Mucosa of descending colon (tissue), 3 donors: ENCODE results near the gene INPP4A. TPM values are rescaled to one million over a fixed set of nuclear protein-coding genes. Genes with fewer than 3 reads are reported as not detected.

ENCODE experiments used
- ATAC-seq: fragments of 200-7000 bp; cut with Tn5 transposase; one replicate; pipeline ENCODE4 v1.9.1; 2020; ENCODE audit warnings: mild to moderate bottlenecking, moderate library complexity
- DNase-seq, 3 donors: peaks; one replicate each; pipeline ENCODE4 v3.0.0-alpha.2; 2020
- H3K36me3 ChIP-seq: fragments of 200-600 bp; one replicate; pipeline ENCODE4 v1.8.0; 2021; ENCODE audit warnings: low read depth, mild to moderate bottlenecking
- H3K4me1 ChIP-seq: fragments of 200-600 bp; one replicate; pipeline ENCODE4 v1.8.0; 2021; ENCODE audit warnings: low read depth, mild to moderate bottlenecking
- H3K4me3 ChIP-seq: fragments of 200-600 bp; one replicate; pipeline ENCODE4 v1.8.0; 2021; ENCODE audit warnings: mild to moderate bottlenecking
- H3K9me3 ChIP-seq: fragments of 200-600 bp; one replicate; pipeline ENCODE4 v1.8.0; 2021; ENCODE audit warnings: mild to moderate bottlenecking
- CTCF ChIP-seq: fragments of 200-600 bp; IDR thresholded peaks from one replicate; pipeline ENCODE4 v1.8.0; 2022; ENCODE audit warnings: antibody characterized with exemption, mild to moderate bottlenecking
- intact Hi-C, 2 donors: fragments of 100-400 bp; cut with DNase I in 1 of 2; cut with micrococcal nuclease in 1 of 2; formaldehyde crosslinking; loops; one replicate each; pipeline versions ENCODE4 v1.11.0 to v1.11.1; 2022; cut with DNase I, micrococcal nuclease
- total RNA-seq, 3 donors: library from RNA; stranded (reverse); fragmentation: NEBNext Ultra II Directional in 2 of 3; extraction: Animal tissue kit (Norgen Biotek cat#: 25700) in 2 of 3; gene quantifications; one replicate each; pipeline versions ENCODE4 v1.2.1 to v1.2.4, GENCODE V29; 2021 to 2023
- donor health status: DM: no; HTN: no; CAD: no; lungs with moderate emphysema.
- donor health status: DM: no; HTN: no; CAD: no.
- donor health status: DM: no; HTN: yes; CAD: no.

Gene INPP4A
- total RNA-seq, 3 donors from 2014 or later, result 18.2 to 39.8 (median 19.1) TPM

- no peaks in the 10 kb centered on the region for H3K36me3 ChIP-seq
- ATAC-seq (peak; percentile 11), DNase-seq (no peak)
- no peaks in the 10 kb centered on the region for H3K9me3 ChIP-seq
- no peak for TF ChIP-seq CTCF
- intact Hi-C loops, result no loop called here
- H3K4me3 ChIP-seq, result no peak overlapping the region
- H3K4me1 ChIP-seq, result peaks cover 18% of the 10 kb centered on the region
Observed at GRCh38 chr2:98448441-98449145, 3.9 kb downstream of the INPP4A start.

- DNase-seq (no peak), ATAC-seq (no peak)
- intact Hi-C loops, result no loop called here
- no peaks in the 10 kb centered on the region for H3K9me3 ChIP-seq
- peaks cover 17% of the 10 kb centered on the region for H3K4me1 ChIP-seq
- no peak for TF ChIP-seq CTCF
- no peaks in the 10 kb centered on the region for H3K36me3 ChIP-seq
- no peak overlapping the region for H3K4me3 ChIP-seq
Observed at GRCh38 chr2:98452396-98453027, 7.9 kb downstream of the INPP4A start.

DNA sequence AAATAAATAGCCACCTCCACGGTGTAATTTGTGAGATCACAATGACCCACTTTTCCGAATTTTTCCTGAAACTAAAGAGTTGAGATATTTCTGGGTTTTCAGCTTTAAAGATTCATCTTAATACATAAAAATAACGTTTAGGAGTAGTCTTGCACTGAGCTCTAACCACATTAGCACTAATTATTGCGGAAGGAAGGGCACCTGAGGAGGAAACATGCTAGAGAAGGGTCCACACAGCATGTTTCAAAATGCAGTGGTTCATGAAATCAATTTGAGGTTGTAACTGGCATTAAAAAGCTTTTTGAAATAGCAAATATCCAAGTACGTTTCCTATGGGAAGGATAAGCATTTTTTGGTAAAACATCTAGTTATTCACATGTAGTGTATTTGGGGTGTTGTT is 8.4 kb downstream of the INPP4A start:
- no peak for DNase-seq
- Histone ChIP-seq H3K36me3 (no peaks in the 10 kb centered on the region), H3K4me1 (peaks cover 17% of the 10 kb centered on the region), H3K4me3 (no peak overlapping the region), H3K9me3 (no peaks in the 10 kb centered on the region)
- intact Hi-C loops, result no loop called here
- no peak for TF ChIP-seq CTCF
- ATAC-seq, result no peak

DNA sequence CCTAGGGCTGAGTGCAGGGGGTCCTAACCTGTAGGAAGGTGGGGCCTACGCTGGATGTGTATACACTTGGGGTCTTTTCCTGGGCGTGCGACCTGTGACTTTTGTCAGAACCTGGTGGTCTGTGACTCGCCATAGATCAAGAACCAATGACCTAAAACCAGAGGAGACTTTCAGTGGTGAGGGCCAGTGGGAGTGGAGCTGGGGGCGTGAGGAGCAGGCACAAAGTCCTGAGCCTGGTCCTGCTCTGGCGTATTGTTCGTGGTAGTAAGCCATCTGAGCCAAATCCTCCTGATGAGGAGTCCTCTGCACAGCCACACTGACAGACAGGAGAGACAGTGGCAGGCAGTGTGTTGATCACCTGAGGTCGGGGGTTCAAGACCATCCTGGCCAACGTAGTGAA is 8.9 kb downstream of the INPP4A start:
- ATAC-seq, result no peak

GRCh38 chr2:98454073-98454472 is 9.4 kb downstream of the INPP4A start:
- H3K4me1 ChIP-seq, result peaks cover 17% of the 10 kb centered on the region

More for the DNA sequence above, 8.9 kb downstream of the INPP4A start:
- H3K9me3 ChIP-seq, result no peaks in the 10 kb centered on the region
- TF ChIP-seq CTCF, result no peak
- no peak overlapping the region for H3K4me3 ChIP-seq
- intact Hi-C loops, result no loop called here
- H3K4me1 ChIP-seq, result peaks cover 17% of the 10 kb centered on the region
- no peak for DNase-seq
- H3K36me3 ChIP-seq, result no peaks in the 10 kb centered on the region

More at GRCh38 chr2:98454073-98454472, 9.4 kb downstream of the INPP4A start:
- Histone ChIP-seq H3K4me3 (no peak overlapping the region), H3K36me3 (no peaks in the 10 kb centered on the region), H3K9me3 (no peaks in the 10 kb centered on the region)
- no peak for TF ChIP-seq CTCF
- intact Hi-C loops, result no loop called here
- DNase-seq, result no peak
- ATAC-seq, result no peak
